Measurements from ENCODE around the gene GLO1. TPM values are rescaled to one million over a fixed set of nuclear protein-coding genes. Genes with fewer than 3 reads are reported as not detected.

Gene GLO1
- total and polyA plus RNA-seq, 4 donors = 50.5 to 108 (median 72.5) TPM

Other genes with a start within 250 kb of the GLO1 start
- gene BTBD9, start 63.2 kb downstream of the GLO1 start, total RNA-seq = 10 to 100 TPM in 1 of 2 donors, 1 to 10 TPM in 1; 5.4 to 12.4 TPM
- 1 to 10 TPM; 2.0 to 6.0 TPM for gene BTBD9, start 63.2 kb downstream of the GLO1 start, polyA plus RNA-seq
- under 1 TPM; under 0.01 to 0.05 TPM for gene DNAH8, start 12.2 kb upstream of the GLO1 start, total RNA-seq
- not detected for gene DNAH8, start 12.2 kb upstream of the GLO1 start, polyA plus RNA-seq